Gastrocnemius medialis (tissue), 4 donors: ENCODE measurements around the gene CDC42EP2. TPM values are rescaled to one million over a fixed set of nuclear protein-coding genes. Genes with fewer than 3 reads are reported as not detected.

ENCODE experiments used
- ATAC-seq, 2 donors: fragments of 150-250 bp; one replicate each; pipeline ENCODE4 v1.9.1; 2016
- DNase-seq, 2 donors: peaks; one replicate each; pipeline ENCODE4 v3.0.0-alpha.2; 2019
- H3K27ac ChIP-seq, 4 donors: fragments of 200-600 bp; sonication (generic); 1 replicate in 1 of 4; 2 replicates in 3 of 4; pipeline ENCODE4 v1.5.1; 2016 to 2018; ENCODE audit warnings: mild to moderate bottlenecking in 2 of 4, moderate library complexity in 1 of 4
- H3K27me3 ChIP-seq, 3 donors: fragments of 200-600 bp; sonication (generic) in 2 of 3; 1 replicate in 1 of 3; 2 replicates in 2 of 3; pipeline versions ENCODE4 v1.5.1 to v1.6.0; 2016 to 2019; ENCODE audit warnings: mild to moderate bottlenecking in 1 of 3, moderate library complexity in 1 of 3
- H3K36me3 ChIP-seq, 2 donors: fragments of 200-600 bp; sonication (generic) in 1 of 2; one replicate each; pipeline ENCODE4 v1.5.1; 2017 to 2018
- H3K4me1 ChIP-seq, 2 donors: fragments of 200-600 bp; sonication (generic) in 1 of 2; one replicate each; pipeline ENCODE4 v1.5.1; 2016 to 2017; ENCODE audit warnings: mild to moderate bottlenecking in 2 of 2
- H3K4me3 ChIP-seq, 4 donors: fragments of 200-600 bp; sonication (generic) in 3 of 4; 1 replicate in 1 of 4; 2 replicates in 3 of 4; pipeline ENCODE4 v1.5.1; 2016 to 2019; ENCODE audit warnings: mild to moderate bottlenecking in 2 of 4
- H3K9me3 ChIP-seq, 3 donors: fragments of 200-600 bp; sonication (generic) in 2 of 3; 1 replicate in 1 of 3; 2 replicates in 2 of 3; pipeline ENCODE4 v1.5.1; 2016 to 2019
- POLR2A ChIP-seq, 2 donors: fragments of 450-650 bp; IDR thresholded peaks; one replicate each; pipeline ENCODE4 v1.6.1; 2017; ENCODE audit warnings: antibody characterized with exemption in 2 of 2, mild to moderate bottlenecking in 2 of 2, moderate library complexity in 2 of 2
- in situ Hi-C, 4 donors: fragments of 200-750 bp; cut with MboI; loops; one replicate each; pipeline versions ENCODE4 v1.15.0 to v1.8.0; 2017; ENCODE audit warnings: low sequenced_read_pairs in 4 of 4
- intact Hi-C: fragments of 100-400 bp; cut with DNase I; formaldehyde crosslinking; loops from one replicate; pipeline ENCODE4 v1.15.1; 2023; ENCODE audit warnings: low total_unique reads
- total RNA-seq, 4 donors: library from RNA; depleted of rRNA; stranded (reverse); fragments of >200 nt; gene quantifications; one replicate each; pipeline versions ENCODE4 v1.1.0 to v1.2.3, GENCODE V29; 2016
- TF ChIP-seq, protein P1 (sequence below), 5 experiments: fragments of 450-650 bp in 3 of 5; fragments of 200-600 bp in 2 of 5; sonication (generic) in 2 of 5; IDR thresholded peaks in 4 of 5; conservative IDR thresholded peaks in 1 of 5; 1 replicate in 4 of 5; 2 replicates in 1 of 5; pipeline ENCODE4 v1.5.1; 2016 to 2019; ENCODE audit warnings: antibody characterized with exemption in 5 of 5, mild to moderate bottlenecking in 3 of 5, moderate library complexity in 3 of 5

CDC42EP2 gene
- total RNA-seq, 4 donors from 2014 or later, result 5.0 to 11.6 (median 5.6) TPM

DNA sequence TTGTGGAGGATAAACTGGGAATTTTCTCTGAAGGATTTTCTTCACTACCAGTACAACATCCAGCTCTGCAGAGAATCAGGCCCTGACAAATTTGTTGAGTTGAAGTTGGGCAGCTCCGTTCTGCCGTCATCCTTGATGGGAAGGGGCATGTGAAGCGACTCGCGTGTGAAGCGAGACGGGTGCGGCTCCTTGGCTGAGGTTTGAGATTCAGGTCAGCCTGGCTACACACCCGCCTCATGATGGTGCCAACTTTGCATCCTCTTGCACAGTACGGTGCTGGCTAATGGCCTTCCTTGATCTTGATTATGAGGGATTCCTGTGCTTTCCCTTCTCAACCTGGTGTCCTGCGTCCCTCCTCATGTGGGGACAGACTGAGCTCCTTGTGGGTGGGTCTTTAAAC is 19.7 kb upstream of the CDC42EP2 start:
- no peak for TF ChIP-seq POLR2A (IDR thresholded peaks at IDR 0.05)
- TF ChIP-seq, protein P1, sequence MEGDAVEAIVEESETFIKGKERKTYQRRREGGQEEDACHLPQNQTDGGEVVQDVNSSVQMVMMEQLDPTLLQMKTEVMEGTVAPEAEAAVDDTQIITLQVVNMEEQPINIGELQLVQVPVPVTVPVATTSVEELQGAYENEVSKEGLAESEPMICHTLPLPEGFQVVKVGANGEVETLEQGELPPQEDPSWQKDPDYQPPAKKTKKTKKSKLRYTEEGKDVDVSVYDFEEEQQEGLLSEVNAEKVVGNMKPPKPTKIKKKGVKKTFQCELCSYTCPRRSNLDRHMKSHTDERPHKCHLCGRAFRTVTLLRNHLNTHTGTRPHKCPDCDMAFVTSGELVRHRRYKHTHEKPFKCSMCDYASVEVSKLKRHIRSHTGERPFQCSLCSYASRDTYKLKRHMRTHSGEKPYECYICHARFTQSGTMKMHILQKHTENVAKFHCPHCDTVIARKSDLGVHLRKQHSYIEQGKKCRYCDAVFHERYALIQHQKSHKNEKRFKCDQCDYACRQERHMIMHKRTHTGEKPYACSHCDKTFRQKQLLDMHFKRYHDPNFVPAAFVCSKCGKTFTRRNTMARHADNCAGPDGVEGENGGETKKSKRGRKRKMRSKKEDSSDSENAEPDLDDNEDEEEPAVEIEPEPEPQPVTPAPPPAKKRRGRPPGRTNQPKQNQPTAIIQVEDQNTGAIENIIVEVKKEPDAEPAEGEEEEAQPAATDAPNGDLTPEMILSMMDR (IDR thresholded peaks at IDR 0.05 in 4 of 5, conservative IDR thresholded peaks at IDR 0.05 in 1 of 5), result no peak
- H3K4me3 ChIP-seq, result no peak overlapping the region
- H3K4me1 ChIP-seq, result peaks cover 53 to 60% of the 10 kb centered on the region in 2 donors

DNA sequence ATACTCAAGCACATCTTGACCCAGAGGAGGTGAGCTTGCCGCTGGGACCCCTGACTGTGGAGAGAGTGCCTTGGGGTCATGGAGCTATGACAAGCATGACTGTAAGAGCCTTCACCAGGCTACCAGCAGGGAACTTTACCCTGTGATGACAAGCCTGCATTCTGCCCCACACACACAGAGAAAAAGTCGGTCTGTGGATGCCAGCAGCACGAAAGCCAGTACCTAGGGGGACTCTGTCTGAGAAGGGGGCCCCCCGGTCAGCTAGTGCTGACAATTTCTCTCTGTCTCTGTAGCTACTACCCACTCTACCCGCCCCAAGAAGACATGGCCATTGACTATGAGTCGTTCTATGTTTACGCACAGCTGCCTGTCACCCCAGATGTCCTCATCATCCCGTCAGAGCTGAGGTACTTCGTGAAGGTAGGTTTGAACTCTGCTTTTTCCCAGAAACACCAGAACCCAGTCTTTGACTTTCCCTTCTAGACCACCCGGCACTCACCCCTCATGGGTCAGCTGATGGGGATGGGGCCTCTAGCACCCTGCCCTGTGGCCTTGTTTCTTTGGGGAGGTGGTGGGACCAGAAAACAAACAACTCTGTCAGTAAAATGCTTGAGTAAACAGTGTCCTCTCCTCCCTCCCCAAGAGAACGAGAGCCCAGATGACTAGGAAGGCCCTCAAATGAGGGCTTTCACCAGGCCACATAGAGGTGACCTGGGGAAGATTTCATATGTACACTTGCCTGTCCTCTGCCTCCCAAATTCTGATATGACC is 18.9 kb upstream of the CDC42EP2 start:
- H3K36me3 ChIP-seq, result peaks cover 0 to 13% of the 10 kb centered on the region in 2 donors
- H3K4me3 ChIP-seq, result no peak overlapping the region
- peaks cover 46 to 60% of the 10 kb centered on the region in 2 donors for H3K4me1 ChIP-seq
- no peak for DNase-seq
- no peaks in the 10 kb centered on the region for H3K27me3 ChIP-seq
- intact Hi-C loops, result loop anchor here (2.0 kb wide), 1 partner anchor 19 kb away; the partner anchor contains the start of gene CDC42EP2
- in situ Hi-C loops, result no loop called here
- peak overlapping the region; percentile 53 to 79 (median 74) for H3K27ac ChIP-seq
- no peak for TF ChIP-seq POLR2A (IDR thresholded peaks at IDR 0.05)
- TF ChIP-seq, protein P1 (IDR thresholded peaks at IDR 0.05 in 4 of 5, conservative IDR thresholded peaks at IDR 0.05 in 1 of 5), result no peak
- ATAC-seq, result no peak
- H3K9me3 ChIP-seq, result no peaks in the 10 kb centered on the region

More for the DNA sequence above, 19.7 kb upstream of the CDC42EP2 start:
- Histone ChIP-seq H3K27me3 (no peaks in the 10 kb centered on the region), H3K27ac (peak overlapping the region; percentile 57 to 79 (median 74)), H3K36me3 (peaks cover 0 to 13% of the 10 kb centered on the region in 2 donors), H3K9me3 (no peaks in the 10 kb centered on the region)
- intact Hi-C loops (loop anchor here (2.0 kb wide), 1 partner anchor 20 kb away; the partner anchor contains the start of gene CDC42EP2), in situ Hi-C loops (no loop called here)
- DNase-seq, result no peak
- ATAC-seq, result no peak

DNA sequence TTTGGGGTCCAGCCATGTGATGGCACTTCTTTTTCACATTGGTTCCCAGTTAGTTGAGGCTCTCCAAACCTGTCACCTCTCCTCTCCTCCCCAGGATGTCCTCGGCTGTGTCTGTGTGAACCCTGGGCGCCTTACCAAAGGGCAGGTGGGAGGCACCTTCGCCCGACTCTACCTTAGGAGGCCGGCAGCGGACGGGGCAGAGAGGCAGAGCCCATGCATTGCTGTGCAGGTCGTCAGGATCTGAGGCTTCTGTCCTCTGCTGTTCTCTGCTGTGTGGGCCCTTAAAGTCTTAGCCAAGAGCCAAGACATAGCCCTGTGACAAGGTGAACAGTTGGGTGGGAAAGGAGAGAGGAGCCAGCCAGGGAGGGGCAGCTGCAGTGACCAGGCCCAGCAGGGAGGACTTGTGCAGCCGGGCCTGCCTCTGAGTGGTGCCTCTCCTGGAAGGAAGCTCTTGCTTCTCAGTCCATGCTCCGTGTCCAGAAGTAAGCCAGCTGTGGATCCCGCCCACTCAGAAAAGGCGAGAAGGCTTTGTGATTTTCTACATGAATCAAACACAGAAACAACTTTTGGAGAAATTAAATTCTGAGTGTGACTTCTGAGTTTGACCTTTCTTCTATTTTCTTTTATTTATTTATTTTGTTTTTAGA is 17.5 kb upstream of the CDC42EP2 start:
- intact Hi-C loops (no loop called here), in situ Hi-C loops (no loop called here)
- no peak for DNase-seq
- H3K36me3 ChIP-seq, result peaks cover 0 to 13% of the 10 kb centered on the region in 2 donors
- no peaks in the 10 kb centered on the region for H3K27me3 ChIP-seq
- TF ChIP-seq POLR2A (IDR thresholded peaks at IDR 0.05), result no peak
- TF ChIP-seq, protein P1 (IDR thresholded peaks at IDR 0.05 in 4 of 5, conservative IDR thresholded peaks at IDR 0.05 in 1 of 5), result no peak
- peak overlapping the region; percentile 53 to 79 (median 74) for H3K27ac ChIP-seq
- H3K9me3 ChIP-seq, result no peaks in the 10 kb centered on the region
- H3K4me1 ChIP-seq, result peaks cover 33 to 52% of the 10 kb centered on the region in 2 donors
- no peak for ATAC-seq
- no peak overlapping the region for H3K4me3 ChIP-seq

DNA sequence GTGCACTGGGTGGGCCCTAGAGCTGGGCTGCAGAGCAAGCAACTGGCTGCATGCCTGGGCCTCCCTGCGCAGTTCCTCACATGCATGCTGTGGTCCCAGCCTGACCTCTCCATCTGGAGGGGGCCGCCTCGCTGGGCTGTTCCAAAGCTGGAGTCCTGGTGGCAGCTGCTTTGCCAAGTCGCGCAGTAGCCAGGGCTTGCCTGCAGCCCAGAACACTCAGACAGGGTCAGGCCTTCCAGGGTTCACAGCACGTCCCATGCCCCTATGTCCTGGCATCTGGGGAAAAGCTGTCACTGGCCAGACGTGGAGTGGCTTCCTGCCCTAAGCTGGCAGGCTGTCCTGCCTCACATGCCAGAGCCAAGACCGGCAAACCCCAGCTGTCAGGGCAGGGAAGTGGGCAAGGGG is 16.5 kb upstream of the CDC42EP2 start:
- in situ Hi-C loops, result no loop called here
- no peaks in the 10 kb centered on the region for H3K9me3 ChIP-seq
- H3K27ac ChIP-seq, result peak overlapping the region; percentile 53 to 79 (median 74)
- peak; percentile 50 to 60 for ATAC-seq
- H3K36me3 ChIP-seq, result peaks cover 0 to 13% of the 10 kb centered on the region in 2 donors
- no peak overlapping the region for H3K4me3 ChIP-seq
- peak; percentile 41 to 74 for DNase-seq
- TF ChIP-seq, protein P1 (IDR thresholded peaks at IDR 0.05 in 4 of 5, conservative IDR thresholded peaks at IDR 0.05 in 1 of 5), result no peak
- TF ChIP-seq POLR2A (IDR thresholded peaks at IDR 0.05), result no peak
- intact Hi-C loops, result loop anchor here (2.0 kb wide), 1 partner anchor 19 kb away; no protein-coding TSS in a partner anchor
- peaks cover 24 to 47% of the 10 kb centered on the region in 2 donors for H3K4me1 ChIP-seq
- H3K27me3 ChIP-seq, result no peaks in the 10 kb centered on the region
